Fibroblast of lung (primary cell): ENCODE data around the gene WAC. TPM values are rescaled to one million over a fixed set of nuclear protein-coding genes. Genes with fewer than 3 reads are reported as not detected.

Experiments
- DNase-seq, 2 donors: peaks; one replicate each; pipeline versions ENCODE4 v3.0.0 to v3.0.0-alpha.2; 2010; ENCODE audit warnings: low read depth in 2 of 2
- H2AFZ ChIP-seq: 2 replicates; pipeline ENCODE4 v1.5.1; 2012; ENCODE audit warnings: low read length, control low read depth, inconsistent platforms
- H3K27ac ChIP-seq: 2 replicates; pipeline ENCODE4 v1.5.1; 2011; ENCODE audit warnings: low read length, control low read depth; ENCODE audit not compliant: insufficient read depth
- H3K27me3 ChIP-seq: 2 replicates; pipeline ENCODE4 v1.5.1; 2011; ENCODE audit warnings: mild to moderate bottlenecking, low read length; ENCODE audit not compliant: control insufficient read depth, insufficient read depth
- H3K36me3 ChIP-seq: 2 replicates; pipeline ENCODE4 v1.5.1; 2011; ENCODE audit warnings: low read length; ENCODE audit not compliant: control insufficient read depth, insufficient read depth
- H3K4me1 ChIP-seq: 2 replicates; pipeline ENCODE4 v1.5.1; 2011; ENCODE audit warnings: low read length; ENCODE audit not compliant: control insufficient read depth, insufficient read depth; ENCODE audit errors: extremely low read depth
- H3K4me2 ChIP-seq: 2 replicates; pipeline ENCODE4 v1.5.1; 2011; ENCODE audit warnings: low read length, control low read depth; ENCODE audit not compliant: insufficient read depth; ENCODE audit errors: extremely low read depth
- H3K4me3 ChIP-seq, 4 experiments: fragments of 200-600 bp in 1 of 4; sonication (generic) in 1 of 4; replicated peaks in 1 of 4; 2 replicates each; pipeline ENCODE4 v1.5.1; 2011 to 2016; ENCODE audit warnings: low read length in 4 of 4, low read depth in 3 of 4, mild to moderate bottlenecking in 3 of 4, control low read depth in 2 of 4, inconsistent platforms in 1 of 4, mixed read lengths in 1 of 4; ENCODE audit not compliant: insufficient read depth in 1 of 4; ENCODE audit errors: control extremely low read depth in 1 of 4
- H3K79me2 ChIP-seq: 2 replicates; pipeline ENCODE4 v1.5.1; 2012; ENCODE audit warnings: mild to moderate bottlenecking, low read length, inconsistent platforms; ENCODE audit not compliant: control insufficient read depth, insufficient read depth
- H3K9ac ChIP-seq: 2 replicates; pipeline ENCODE4 v1.5.1; 2011; ENCODE audit warnings: mild to moderate bottlenecking, low read length, control low read depth; ENCODE audit not compliant: insufficient read depth
- H3K9me3 ChIP-seq: 2 replicates; pipeline ENCODE4 v1.5.1; 2012; ENCODE audit warnings: low read depth, low read length; ENCODE audit not compliant: control insufficient read depth, insufficient read depth
- H4K20me1 ChIP-seq: 2 replicates; pipeline ENCODE4 v1.5.1; 2011; ENCODE audit warnings: low read length; ENCODE audit not compliant: control insufficient read depth, insufficient read depth; ENCODE audit errors: extremely low read depth
- CTCF ChIP-seq, 2 donors: IDR thresholded peaks in 1 of 2; conservative IDR thresholded peaks in 1 of 2; 1 replicate in 1 of 2; 2 replicates in 1 of 2; pipeline ENCODE4 v1.5.1; 2011 to 2012; ENCODE audit warnings: low read length in 2 of 2, control low read depth in 1 of 2, inconsistent platforms in 1 of 2, low read depth in 1 of 2, mild to moderate bottlenecking in 1 of 2
- EZH2 ChIP-seq: IDR thresholded peaks from 2 replicates; pipeline ENCODE4 v1.5.1; 2012; ENCODE audit warnings: low read length, control low read depth, mild to moderate bottlenecking; ENCODE audit errors: missing control alignments
- polyA plus RNA-seq, 2 donors: library from polyadenylated mRNA; depleted of rRNA in 1 of 2; stranded (reverse) in 1 of 2; unstranded in 1 of 2; fragments of >200 nt; gene quantifications; 2 replicates each; pipeline ENCODE4 v1.2.1, GENCODE V29; 2011 to 2012; ENCODE audit warnings: missing spikeins in 1 of 2
- total RNA-seq: library from RNA; depleted of rRNA; stranded (reverse); fragments of >200 nt; gene quantifications from 2 replicates; pipeline ENCODE4 v1.2.1, GENCODE V29; 2014

WAC gene
- total and polyA plus RNA-seq, 2 donors (not counting 1 experiment from before 2014, with no cell fraction given) = 65.7 to 94.2 TPM

- H3K79me2 ChIP-seq = peaks cover 2% of the 10 kb centered on the region
- H3K9ac ChIP-seq = no peak overlapping the region
- H3K4me1 ChIP-seq = no peaks in the 10 kb centered on the region
- H4K20me1 ChIP-seq = no peaks in the 10 kb centered on the region
- TF ChIP-seq CTCF (conservative IDR thresholded peaks at IDR 0.05 in 1 of 2, IDR thresholded peaks at IDR 0.05 in 1 of 2; ENCODE audit: low read depth in 1 of 2, low read length in 2 of 2) = no peak
- no peak for TF ChIP-seq EZH2
- no peak overlapping the region for H3K27ac ChIP-seq
- no peak overlapping the region for H3K4me3 ChIP-seq
- no peak overlapping the region for H3K4me2 ChIP-seq
- DNase-seq = no peak
- H2AFZ ChIP-seq = no peak overlapping the region
- peaks cover 12% of the 10 kb centered on the region for H3K36me3 ChIP-seq
- no peaks in the 10 kb centered on the region for H3K27me3 ChIP-seq
- H3K9me3 ChIP-seq = no peaks in the 10 kb centered on the region
Measured at GRCh38 chr10:28616514-28616913, 83.6 kb downstream of the WAC start.

DNA sequence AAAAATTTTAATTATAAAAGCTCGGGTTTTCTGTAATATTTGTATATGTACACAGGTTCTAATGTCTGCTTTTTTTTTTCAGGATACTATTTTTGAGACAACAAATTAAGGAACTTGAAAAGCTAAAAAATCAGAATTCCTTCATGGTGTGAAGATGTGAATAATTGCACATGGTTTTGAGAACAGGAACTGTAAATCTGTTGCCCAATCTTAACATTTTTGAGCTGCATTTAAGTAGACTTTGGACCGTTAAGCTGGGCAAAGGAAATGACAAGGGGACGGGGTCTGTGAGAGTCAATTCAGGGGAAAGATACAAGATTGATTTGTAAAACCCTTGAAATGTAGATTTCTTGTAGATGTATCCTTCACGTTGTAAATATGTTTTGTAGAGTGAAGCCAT, 86.5 kb downstream of the WAC start:
- Histone ChIP-seq H4K20me1 (no peaks in the 10 kb centered on the region), H3K27me3 (no peaks in the 10 kb centered on the region), H3K36me3 (peaks cover 3% of the 10 kb centered on the region), H3K4me2 (no peak overlapping the region), H3K27ac (no peak overlapping the region), H3K9me3 (no peaks in the 10 kb centered on the region), H3K79me2 (no peaks in the 10 kb centered on the region), H2AFZ (no peak overlapping the region), H3K4me3 (no peak overlapping the region), H3K4me1 (no peaks in the 10 kb centered on the region), H3K9ac (no peak overlapping the region)
- no peak for TF ChIP-seq EZH2
- TF ChIP-seq CTCF (conservative IDR thresholded peaks at IDR 0.05 in 1 of 2, IDR thresholded peaks at IDR 0.05 in 1 of 2; ENCODE audit: low read depth in 1 of 2, low read length in 2 of 2) = no peak
- no peak for DNase-seq

DNA sequence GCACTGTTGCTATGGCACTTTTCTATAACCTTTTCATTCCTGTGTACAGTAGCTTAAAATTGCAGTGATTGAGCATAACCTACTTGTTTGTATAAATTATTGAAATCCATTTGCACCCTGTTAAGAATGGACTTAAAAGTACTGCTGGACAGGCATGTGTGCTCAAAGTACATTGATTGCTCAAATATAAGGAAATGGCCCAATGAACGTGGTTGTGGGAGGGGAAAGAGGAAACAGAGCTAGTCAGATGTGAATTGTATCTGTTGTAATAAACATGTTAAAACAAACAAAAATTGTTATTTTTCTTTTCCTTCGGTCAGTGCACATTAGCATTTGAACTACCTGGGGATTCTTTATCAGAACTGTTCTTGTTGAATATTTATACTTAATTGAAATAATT, 87.3 kb downstream of the WAC start:
- H3K27me3 ChIP-seq = no peaks in the 10 kb centered on the region
- no peaks in the 10 kb centered on the region for H3K9me3 ChIP-seq
- no peak overlapping the region for H3K27ac ChIP-seq
- H3K36me3 ChIP-seq = peaks cover 3% of the 10 kb centered on the region
- no peaks in the 10 kb centered on the region for H3K79me2 ChIP-seq
- TF ChIP-seq EZH2 = no peak
- no peak for TF ChIP-seq CTCF (conservative IDR thresholded peaks at IDR 0.05 in 1 of 2, IDR thresholded peaks at IDR 0.05 in 1 of 2; ENCODE audit: low read depth in 1 of 2, low read length in 2 of 2)
- no peak for DNase-seq
- no peaks in the 10 kb centered on the region for H3K4me1 ChIP-seq
- H3K4me2 ChIP-seq = no peak overlapping the region
- no peak overlapping the region for H3K9ac ChIP-seq
- no peak overlapping the region for H3K4me3 ChIP-seq
- no peaks in the 10 kb centered on the region for H4K20me1 ChIP-seq
- no peak overlapping the region for H2AFZ ChIP-seq
